ENCODE results near the gene PCCA. TPM values are rescaled to one million over a fixed set of nuclear protein-coding genes. Genes with fewer than 3 reads are reported as not detected.

The PCCA gene
- total and polyA plus RNA-seq, 2 donors (not counting 3 experiments of a cell fraction or from before 2014, with no cell fraction given), result 5.7 to 20.2 TPM

DNA sequence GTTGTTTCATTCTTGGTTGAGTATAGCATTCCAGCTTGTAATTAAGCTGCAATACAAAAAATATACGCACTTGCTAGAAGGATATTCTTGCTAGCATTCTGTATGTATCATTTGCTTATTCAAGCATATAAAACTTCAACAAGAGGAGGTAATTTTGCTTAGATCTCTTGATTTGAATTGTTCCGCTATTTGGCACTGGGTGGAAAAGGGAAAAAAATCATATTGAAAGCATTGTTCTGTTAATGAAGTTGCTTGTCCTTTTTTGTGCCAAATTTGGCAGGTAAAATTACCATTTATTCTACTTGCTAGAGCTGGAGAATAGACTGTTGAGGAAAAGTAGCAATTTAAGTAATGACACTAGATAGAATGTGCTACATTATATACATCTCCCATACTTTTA lies 309.5 kb downstream of the PCCA start:
- dilution Hi-C loops (cut with MboI; ENCODE audit: extremely low pct_ligation_motif_present, low sequenced_read_pairs) (no loop called here), intact Hi-C loops (cut with micrococcal nuclease) (no loop called here)
- Histone ChIP-seq H3K27me3 (ENCODE audit: control insufficient read depth in 2 of 2, insufficient read depth in 2 of 2, low read length in 2 of 2) (no peaks in the 10 kb centered on the region), H3K4me1 (ENCODE audit: control insufficient read depth, extremely low read depth, insufficient read depth, low read length) (peaks cover 15% of the 10 kb centered on the region), H3K27ac (ENCODE audit: insufficient read depth, low read depth, low read length) (no peak overlapping the region), H3K4me3 (replicated peaks in 1 of 3; ENCODE audit: insufficient read depth in 1 of 3, low read depth in 1 of 3, low read length in 3 of 3) (no peak overlapping the region), H2AFZ (ENCODE audit: low read depth, low read length) (no peak overlapping the region), H3K9me3 (replicated peaks; ENCODE audit: control insufficient read depth, insufficient read depth, low read length) (no peaks in the 10 kb centered on the region), H3K4me2 (ENCODE audit: insufficient read depth, low read length) (no peak overlapping the region), H3K79me2 (ENCODE audit: control insufficient read depth, insufficient read depth, low read length) (no peaks in the 10 kb centered on the region), H3K36me3 (ENCODE audit: control insufficient read depth in 2 of 2, extremely low read depth in 1 of 2, insufficient read depth in 2 of 2, low read length in 2 of 2) (no peaks in the 10 kb centered on the region), H4K20me1 (replicated peaks; ENCODE audit: control insufficient read depth, extremely low read depth, insufficient read depth, low read length) (no peaks in the 10 kb centered on the region), H3K9ac (replicated peaks; ENCODE audit: extremely low read depth, insufficient read depth, low read length) (no peak overlapping the region), H3K9me1 (replicated peaks; ENCODE audit: control insufficient read depth, extremely low read depth, insufficient read depth, low read length) (no peaks in the 10 kb centered on the region)
- ChIA-PET CTCF (no interaction called here), POLR2A (no interaction called here)
- no peak for TF ChIP-seq FOS (IDR thresholded peaks at IDR 0.05; ENCODE audit: borderline replicate concordance, insufficient read depth, low read length)
- TF ChIP-seq, protein P1, sequence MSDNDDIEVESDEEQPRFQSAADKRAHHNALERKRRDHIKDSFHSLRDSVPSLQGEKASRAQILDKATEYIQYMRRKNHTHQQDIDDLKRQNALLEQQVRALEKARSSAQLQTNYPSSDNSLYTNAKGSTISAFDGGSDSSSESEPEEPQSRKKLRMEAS (IDR thresholded peaks at IDR 0.05; ENCODE audit: insufficient read depth, insufficient read length), result no peak
- no peak for TF ChIP-seq POLR2AphosphoS5 (IDR thresholded peaks at IDR 0.05; ENCODE audit: insufficient read depth, low read depth, low read length)
- TF ChIP-seq JUN (IDR thresholded peaks at IDR 0.05; ENCODE audit: borderline replicate concordance, insufficient read depth, insufficient read length, low read depth), result no peak
- TF ChIP-seq GATA2 (IDR thresholded peaks at IDR 0.05; ENCODE audit: insufficient read depth, insufficient read length, low read depth, low read length), result no peak
- TF ChIP-seq, protein P2, sequence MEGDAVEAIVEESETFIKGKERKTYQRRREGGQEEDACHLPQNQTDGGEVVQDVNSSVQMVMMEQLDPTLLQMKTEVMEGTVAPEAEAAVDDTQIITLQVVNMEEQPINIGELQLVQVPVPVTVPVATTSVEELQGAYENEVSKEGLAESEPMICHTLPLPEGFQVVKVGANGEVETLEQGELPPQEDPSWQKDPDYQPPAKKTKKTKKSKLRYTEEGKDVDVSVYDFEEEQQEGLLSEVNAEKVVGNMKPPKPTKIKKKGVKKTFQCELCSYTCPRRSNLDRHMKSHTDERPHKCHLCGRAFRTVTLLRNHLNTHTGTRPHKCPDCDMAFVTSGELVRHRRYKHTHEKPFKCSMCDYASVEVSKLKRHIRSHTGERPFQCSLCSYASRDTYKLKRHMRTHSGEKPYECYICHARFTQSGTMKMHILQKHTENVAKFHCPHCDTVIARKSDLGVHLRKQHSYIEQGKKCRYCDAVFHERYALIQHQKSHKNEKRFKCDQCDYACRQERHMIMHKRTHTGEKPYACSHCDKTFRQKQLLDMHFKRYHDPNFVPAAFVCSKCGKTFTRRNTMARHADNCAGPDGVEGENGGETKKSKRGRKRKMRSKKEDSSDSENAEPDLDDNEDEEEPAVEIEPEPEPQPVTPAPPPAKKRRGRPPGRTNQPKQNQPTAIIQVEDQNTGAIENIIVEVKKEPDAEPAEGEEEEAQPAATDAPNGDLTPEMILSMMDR (IDR thresholded peaks at IDR 0.05; ENCODE audit: extremely low read depth in 1 of 2, insufficient read depth in 1 of 2, low read depth in 1 of 2, low read length in 2 of 2), result no peak
- no peak for TF ChIP-seq EZH2 (IDR thresholded peaks at IDR 0.05; ENCODE audit: borderline replicate concordance, low read depth, low read length, severe bottlenecking)
- no peak for TF ChIP-seq POLR2A (IDR thresholded peaks at IDR 0.05; ENCODE audit: low read depth, low read length)
- TF ChIP-seq MYC (IDR thresholded peaks at IDR 0.05; ENCODE audit: low read depth, low read length), result no peak
- DNase-seq (ENCODE audit: low read depth, low spot score) (no peak), FAIRE-seq (no peak)
- no TSS peak for BruUV-seq (replicated peaks)
